GM21515 (cell line): ENCODE measurements around the gene ANKRD37.
"Not testable (repeated sequence)": the region's sequence is repeated elsewhere in the genome, so short reads cannot be mapped to it uniquely, and the experiment has no call there.

Experiments used
- ATAC-seq: cut with Tn5 transposase; IDR thresholded peaks from one replicate; pipeline ENCODE4 v1.9.1; 2021; ENCODE audit not compliant: unreplicated experiment

Gene ANKRD37

GRCh38 chr4:185396724-185397385 is at the start of gene ANKRD37:
Gene ANKRD37 (plus strand): TSS chr4:185396841. CDS start chr4:185396924, 83 bp downstream.
- ATAC-seq, result no peak

DNA sequence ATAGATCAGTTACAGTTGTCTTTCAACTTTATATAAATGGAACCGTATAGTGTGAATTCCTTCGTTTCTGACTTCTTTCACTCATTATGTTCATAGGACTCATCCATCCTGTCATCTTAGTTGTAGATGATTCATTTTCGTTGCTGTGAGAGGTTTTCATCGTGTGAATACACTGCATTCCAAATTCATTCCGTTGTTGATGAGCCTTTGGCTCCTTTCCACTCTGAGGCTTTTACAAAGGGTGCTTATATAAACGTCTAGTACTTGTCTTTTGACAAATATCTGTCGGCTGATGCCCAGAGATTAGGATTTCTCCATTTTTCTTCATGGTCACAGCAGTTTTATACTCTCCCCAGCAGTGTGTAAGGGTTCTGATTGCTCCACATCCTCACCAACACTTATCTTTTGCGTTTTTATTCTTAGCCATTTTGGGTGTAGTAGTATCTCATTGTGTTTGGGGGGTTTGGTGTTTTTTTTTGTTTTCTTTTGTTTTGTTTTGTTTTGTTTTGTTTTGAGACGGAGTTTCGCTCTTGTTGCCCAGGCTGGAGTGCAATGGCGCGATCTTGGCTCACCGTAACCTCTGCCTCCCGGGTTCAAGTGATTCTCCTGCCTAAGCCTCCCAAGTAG is 49.6 kb upstream of the ANKRD37 start:
- no peak for ATAC-seq

DNA sequence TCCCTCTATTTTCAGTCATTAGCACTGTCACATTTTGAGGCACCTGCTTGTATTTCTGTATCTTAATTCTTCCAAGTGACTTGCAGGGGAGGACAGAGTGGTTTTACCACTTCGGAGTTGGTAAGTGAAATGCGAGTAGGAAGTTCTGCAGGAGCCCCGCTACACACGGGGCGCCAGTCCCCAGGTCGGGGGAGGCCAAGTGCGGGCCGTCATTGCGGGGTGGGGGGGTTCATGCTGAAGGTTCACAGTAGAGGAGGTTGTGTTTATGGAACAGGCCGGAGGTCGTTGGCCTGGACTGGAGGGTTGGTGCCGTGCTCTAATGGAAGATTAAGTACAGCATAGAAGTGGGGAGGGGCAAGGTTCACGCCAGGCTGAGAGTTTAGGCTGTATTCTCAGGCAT is 45.0 kb upstream of the ANKRD37 start:
- no peak for ATAC-seq

DNA sequence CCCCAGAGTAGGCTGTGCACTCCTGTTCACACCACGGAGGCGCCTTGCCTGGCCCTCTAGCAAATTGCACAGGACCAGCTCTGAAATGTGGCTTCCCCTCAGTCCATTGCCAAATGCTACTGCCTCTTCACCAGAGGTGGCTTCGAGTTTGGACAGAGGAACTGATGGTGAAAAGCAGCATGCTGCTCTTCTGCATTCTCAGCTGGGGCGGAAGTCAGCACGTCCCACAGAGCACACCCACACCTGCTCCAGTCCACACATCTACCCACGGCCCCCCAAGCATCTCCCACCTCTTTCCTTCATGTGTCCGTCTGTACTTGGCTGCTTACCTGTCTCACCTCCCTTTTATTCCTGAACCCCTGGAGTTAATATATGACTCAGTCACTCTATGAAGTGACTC is 44.4 kb upstream of the ANKRD37 start:
- ATAC-seq, result no peak

DNA sequence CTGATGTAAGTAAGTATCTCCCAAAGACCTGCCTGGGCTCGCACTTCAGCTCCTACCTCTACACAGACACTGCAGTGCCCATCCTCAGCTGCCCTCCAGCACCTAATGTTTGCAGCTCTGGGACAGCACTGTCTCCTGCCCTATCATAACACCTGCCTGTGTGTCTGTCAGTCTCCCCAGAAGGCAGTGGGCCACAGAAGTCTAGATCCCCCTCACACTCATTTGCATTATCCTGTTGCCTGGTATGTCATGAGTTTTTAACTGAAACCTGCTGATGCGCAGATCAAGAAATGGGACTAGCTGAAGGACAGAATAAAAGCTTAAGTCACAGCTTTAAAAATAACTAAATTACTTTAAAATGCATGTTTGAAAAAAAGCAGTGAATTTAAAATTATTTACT is 43.9 kb upstream of the ANKRD37 start:
- no peak for ATAC-seq

DNA sequence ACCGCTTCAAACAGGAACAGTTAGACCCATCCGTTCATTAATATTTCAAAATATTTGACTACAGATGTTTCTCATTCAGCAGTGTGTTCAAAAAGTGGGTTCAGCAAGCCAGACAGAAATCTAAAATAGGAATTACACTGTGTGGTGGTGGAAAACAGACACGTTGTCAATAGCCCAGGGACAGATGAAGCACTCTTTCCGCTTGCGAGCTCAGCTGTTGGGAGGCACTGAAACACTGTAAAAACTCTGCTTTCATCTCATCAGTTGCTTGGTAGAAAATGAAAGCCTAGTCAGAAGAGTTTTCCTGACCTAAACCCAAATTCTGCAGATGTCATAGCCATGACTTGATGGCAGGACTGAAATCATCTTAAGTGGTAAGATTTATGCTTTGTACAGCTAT is 39.4 kb upstream of the ANKRD37 start:
- ATAC-seq, result no peak

DNA sequence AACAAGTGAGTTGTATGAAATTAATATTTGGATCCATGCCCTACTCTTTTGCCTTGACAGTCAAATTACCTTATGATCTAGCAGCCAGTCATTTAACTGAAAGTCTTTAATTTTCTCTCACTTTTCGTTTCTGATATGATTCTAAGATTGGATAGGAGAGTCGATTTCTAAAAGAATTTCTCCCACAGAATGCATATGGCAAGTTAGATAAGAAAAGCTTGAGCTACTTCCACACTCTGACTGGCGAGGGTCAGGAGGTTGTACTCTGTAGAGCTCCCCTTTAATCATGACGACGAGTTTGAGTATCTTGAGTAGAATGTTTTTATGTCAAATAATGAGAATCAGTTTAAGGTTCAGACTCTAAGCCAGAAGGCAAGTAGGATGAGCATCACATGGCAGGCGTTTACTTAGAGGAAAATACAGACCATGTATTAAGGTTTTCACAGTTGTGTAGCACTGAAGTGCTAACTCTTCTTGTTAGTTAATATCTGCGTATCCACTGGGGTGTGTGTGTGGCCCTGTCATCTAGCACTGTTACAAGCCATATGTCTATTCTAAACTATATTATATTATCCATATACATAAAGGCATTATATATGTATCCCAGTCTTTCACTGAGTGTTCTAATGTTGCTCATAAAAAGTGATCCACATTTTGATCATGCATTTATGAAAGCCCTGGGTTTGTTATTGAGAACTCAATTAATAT is 38.8 kb upstream of the ANKRD37 start:
- ATAC-seq, result no peak

DNA sequence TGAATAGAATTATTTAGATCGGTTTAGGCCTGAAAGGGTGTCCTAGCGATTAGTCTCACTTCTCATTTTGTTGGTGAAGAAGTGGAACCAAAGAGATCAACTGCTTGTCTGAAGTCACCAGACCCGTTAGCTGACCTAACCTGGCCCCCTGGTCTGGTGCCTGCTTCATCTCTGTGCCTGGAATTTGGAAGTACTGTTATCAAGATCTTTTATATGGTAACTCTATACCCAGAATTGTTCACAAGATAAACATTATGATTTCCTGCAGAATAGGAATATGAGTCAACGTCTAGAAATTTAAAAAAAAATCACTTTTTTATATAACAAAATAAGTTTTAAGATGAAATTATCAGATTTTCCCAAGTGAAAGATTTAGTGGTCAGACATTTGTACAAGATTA is 38.1 kb upstream of the ANKRD37 start:
- ATAC-seq, result no peak

GRCh38 chr4:185358959-185359358 is 37.7 kb upstream of the ANKRD37 start:
- no peak for ATAC-seq

GRCh38 chr4:185359767-185360446 is 36.7 kb upstream of the ANKRD37 start:
- ATAC-seq, result no peak

DNA sequence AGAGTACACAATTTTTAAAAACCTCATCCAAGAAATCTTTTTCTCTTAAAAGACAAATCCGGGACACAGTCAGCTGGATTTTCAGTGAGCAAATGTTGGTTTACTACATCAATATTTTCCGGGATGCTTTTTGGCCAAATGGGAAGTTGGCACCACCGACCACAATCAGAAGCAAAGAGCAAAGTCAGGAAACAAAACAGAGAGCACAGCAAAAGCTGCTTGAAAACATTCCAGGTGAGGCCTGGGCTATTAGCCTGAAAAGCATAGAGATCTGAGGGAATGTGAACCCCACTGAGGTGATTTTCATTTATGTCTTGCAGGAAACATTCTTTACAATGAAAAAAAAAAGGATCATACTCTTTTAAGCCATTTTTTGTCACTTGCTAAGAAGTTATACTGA is 34.8 kb upstream of the ANKRD37 start:
- no peak for ATAC-seq

DNA sequence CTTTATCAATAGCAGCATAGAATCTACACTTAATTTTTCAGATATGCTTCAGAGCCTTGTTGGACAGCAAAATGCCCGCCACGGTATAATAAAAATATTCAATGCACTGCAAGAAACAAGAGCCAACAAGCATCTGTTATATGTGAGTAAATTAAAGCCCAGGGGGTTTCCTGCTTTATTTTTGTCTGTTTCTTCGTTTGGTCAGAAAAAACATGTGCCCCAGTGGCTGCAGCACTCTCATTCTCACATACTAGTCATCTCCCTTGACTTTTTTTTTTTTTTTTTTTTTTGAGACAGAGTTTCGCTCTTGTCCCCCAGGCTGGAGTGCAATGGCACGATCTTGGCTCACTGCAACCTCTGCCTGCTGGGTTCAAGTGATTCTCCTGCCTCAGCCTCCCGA is 34.1 kb upstream of the ANKRD37 start:
- not testable (repeated sequence) for ATAC-seq

GRCh38 chr4:185363251-185363650 is 33.4 kb upstream of the ANKRD37 start:
- no peak for ATAC-seq

GRCh38 chr4:185364886-185365285 is 31.8 kb upstream of the ANKRD37 start:
- no peak for ATAC-seq

DNA sequence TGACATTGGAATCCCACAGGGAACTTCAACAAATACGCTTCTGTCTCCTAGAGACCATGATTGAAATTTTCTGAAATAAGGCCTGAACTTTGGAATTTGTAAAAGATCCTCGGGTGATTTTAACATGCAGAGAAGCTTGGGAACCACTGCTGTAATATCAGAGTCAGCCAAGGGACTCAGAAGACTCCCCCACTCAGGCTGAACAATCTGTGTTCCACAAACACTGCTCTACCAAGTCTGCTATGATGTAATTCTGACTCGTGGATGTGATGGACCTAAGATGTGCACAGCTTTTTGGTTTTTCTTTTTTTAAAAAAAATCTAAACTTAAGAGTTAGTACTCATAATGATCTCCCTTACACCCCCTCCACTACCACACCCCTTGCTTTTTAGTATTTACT is 26.9 kb upstream of the ANKRD37 start:
- ATAC-seq, result no peak

GRCh38 chr4:185370268-185370949 is 26.2 kb upstream of the ANKRD37 start:
- ATAC-seq, result no peak

DNA sequence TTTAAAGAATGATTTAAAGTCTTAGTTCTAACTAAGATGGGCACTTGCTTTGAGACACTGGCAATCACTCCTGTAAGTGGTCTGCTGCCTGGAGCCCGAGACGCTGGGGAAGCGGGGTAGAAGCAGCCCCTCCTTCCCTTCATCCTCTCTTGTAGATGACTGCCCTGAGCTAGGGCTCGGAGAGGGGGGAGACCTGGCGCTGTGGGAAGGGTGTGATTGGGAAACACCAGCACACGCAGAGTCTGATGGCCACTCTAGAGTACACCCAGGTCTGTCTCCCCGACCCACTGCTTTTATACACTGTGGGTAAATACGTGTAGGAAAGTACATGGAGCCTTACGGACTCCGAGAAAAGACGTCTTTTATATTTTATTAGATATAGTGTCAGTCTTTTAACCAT is 24.9 kb upstream of the ANKRD37 start:
- ATAC-seq, result no peak

DNA sequence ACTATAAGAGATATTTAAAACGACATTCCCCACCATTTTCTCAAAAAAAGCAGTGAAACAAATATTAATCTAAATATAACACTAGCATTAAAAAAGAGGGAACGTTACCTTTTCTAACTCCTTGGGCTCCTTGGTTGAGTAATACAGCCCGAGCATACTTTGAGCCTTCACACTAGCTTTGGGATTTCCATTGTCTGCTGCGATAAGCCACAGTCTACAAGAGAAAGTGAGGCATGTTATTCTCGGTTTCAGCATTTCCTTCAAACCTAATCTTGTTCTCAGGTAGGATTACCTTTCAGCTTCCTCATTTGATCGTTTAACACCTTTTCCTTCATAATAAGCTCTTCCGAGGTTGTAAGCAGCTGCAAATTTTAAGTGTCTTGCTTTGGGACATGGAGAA is 22.6 kb upstream of the ANKRD37 start:
- ATAC-seq, result no peak

DNA sequence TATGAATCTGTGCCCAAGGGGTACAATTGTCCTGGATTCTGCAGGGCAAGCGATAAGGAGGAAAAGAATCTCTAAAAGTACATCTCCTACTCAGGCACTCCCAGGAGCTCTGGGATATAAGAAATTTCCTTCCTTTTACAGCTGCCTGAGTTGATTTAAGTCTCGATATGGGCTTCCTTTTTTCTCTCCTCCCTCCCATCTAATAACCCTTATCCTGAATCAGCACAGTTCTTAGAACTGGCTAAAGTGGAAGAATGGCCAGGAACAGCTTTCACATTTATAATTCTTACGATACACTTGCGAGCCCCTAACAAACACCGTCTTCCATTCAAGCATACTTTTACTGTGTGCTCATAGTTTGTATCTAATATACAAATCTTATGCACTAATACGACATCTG is 22.1 kb upstream of the ANKRD37 start:
- ATAC-seq, result no peak

DNA sequence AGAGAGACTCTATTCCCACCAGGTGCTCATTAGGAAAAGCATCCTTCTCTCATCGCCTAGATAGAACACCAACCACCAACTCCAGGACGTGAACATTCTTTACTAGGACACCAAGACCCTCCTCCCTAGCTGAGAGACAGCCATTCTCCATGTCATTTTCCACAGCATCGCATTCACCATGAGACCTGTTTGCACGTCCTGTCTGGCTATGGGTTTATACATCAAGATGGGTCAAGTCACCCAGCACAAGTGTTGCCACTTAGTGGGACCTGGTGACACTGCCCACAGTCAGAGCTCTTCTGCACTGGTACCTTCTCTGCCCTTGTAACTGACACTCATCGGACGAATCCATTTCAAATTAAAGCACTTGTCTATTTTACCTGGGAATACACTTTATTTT is 18.4 kb upstream of the ANKRD37 start:
- no peak for ATAC-seq
